ENCODE data around the gene SSNA1. TPM values are rescaled to one million over a fixed set of nuclear protein-coding genes. Genes with fewer than 3 reads are reported as not detected.

SSNA1 gene
- total RNA-seq, 4 donors from 2014 or later, result 67.1 to 124 (median 96.7) TPM

DNA sequence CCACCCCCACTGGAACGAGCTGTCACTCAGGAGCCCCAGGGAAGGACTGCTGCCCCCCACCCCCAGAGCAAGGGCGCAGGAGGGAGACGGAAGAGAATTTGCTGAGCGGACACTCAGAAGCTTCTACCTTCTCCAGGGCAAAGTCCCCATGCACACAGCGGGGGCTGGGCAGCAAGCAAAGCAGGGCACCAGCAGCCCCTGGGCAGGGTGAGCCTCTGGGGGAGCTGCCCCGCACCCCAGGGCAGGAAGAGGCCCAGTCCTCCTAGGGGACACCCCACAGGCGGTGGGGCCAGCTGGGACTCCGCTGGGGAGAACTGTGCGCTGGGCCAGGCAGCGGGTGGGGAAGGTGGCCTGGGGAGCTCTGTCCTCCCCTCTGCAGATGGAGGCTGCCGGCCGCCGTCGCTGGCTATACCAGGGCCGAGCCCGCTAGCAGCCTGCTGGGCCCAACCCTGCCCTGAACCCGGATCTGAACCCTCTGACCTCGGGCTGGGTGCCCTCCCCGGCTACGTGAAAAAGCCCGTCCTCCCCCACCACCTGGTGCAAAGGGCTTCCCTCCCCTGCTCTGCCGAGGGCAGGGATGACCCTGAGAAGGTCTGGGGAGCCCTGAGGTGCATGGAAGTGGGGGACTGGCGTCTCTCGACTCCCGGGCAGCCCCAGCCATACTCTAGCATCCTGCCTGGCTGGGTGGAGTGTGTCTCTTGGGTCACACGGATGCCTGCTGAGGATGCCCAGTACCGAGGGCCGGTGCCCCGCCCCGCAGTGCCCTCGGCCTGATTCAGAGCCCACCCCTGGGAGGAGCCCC is 41.6 kb downstream of the SSNA1 start:
- H3K9me3 ChIP-seq, result no peaks in the 10 kb centered on the region
- H3K36me3 ChIP-seq, result no peaks in the 10 kb centered on the region
- H3K27ac ChIP-seq, result no peak overlapping the region
- H3K4me1 ChIP-seq, result peaks cover 14 to 34% (median 19%) of the 10 kb centered on the region in 3 donors
- intact Hi-C loops (cut with DNase I), result loop anchor here (5.0 to 10.0 kb wide), 2 partner anchors 45 to 113 kb away; partner anchors contain the start of genes ANAPC2 and SSNA1
- H3K27me3 ChIP-seq, result peaks cover 0 to 81% (median 0%) of the 10 kb centered on the region in 4 donors
- H3K4me3 ChIP-seq, result no peak overlapping the region
- no peak for DNase-seq
- no peak for TF ChIP-seq POLR2A (IDR thresholded peaks at IDR 0.05)
- TF ChIP-seq, protein P1, sequence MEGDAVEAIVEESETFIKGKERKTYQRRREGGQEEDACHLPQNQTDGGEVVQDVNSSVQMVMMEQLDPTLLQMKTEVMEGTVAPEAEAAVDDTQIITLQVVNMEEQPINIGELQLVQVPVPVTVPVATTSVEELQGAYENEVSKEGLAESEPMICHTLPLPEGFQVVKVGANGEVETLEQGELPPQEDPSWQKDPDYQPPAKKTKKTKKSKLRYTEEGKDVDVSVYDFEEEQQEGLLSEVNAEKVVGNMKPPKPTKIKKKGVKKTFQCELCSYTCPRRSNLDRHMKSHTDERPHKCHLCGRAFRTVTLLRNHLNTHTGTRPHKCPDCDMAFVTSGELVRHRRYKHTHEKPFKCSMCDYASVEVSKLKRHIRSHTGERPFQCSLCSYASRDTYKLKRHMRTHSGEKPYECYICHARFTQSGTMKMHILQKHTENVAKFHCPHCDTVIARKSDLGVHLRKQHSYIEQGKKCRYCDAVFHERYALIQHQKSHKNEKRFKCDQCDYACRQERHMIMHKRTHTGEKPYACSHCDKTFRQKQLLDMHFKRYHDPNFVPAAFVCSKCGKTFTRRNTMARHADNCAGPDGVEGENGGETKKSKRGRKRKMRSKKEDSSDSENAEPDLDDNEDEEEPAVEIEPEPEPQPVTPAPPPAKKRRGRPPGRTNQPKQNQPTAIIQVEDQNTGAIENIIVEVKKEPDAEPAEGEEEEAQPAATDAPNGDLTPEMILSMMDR (IDR thresholded peaks at IDR 0.05), result no peak
- 44% methylated on average over 4 of the region's 31 CpGs; no CpG with 5 or more reads in 1 of the 2 donors for WGBS, 2 donors

DNA sequence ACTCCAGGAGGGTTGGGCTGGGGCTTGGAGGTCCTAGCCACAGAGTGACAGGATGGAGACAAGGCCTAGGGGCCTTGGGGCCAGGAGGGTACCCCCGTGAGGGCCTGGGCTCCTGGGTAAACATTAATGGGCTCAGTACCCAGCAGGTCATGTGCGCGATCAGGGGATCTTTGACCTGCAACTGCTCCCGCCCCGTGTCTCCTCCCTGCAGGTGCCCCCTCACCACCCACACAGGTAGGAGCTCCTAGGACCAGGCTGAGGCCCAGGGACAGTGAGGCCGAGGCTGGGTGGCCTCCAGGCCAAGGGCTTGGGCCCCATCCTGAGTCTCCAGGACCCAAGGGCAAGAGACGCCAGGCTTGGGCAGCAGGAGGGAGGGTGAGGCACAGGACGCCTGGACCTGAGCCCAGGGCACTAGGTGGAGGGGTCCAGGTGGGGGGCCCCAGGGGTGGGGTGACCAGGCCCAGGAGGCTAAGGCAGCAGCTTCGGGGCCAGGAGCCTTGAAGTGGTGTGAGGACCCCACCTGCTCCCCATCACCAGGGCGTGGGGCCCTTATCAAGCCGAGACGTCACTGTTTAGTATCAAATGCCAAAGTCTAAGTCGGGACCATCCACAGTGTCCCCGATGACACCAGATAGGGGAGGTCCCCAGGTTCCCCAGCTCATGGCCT is 42.4 kb downstream of the SSNA1 start, which contains the start of gene SLC34A3:
TSS of gene SLC34A3 (plus strand) at position 197 of the 667 bp plus-strand sequence. CDS start 802 bp downstream, outside the sequence.
- peaks cover 0 to 89% (median 0%) of the 10 kb centered on the region in 4 donors for H3K27me3 ChIP-seq
- peaks cover 15 to 32% (median 19%) of the 10 kb centered on the region in 3 donors for H3K4me1 ChIP-seq
- no peak for TF ChIP-seq POLR2A (IDR thresholded peaks at IDR 0.05)
- TF ChIP-seq, protein P1 (IDR thresholded peaks at IDR 0.05), result no peak
- no peak within 1 kb of the TSS for H3K4me3 ChIP-seq
- H3K27ac ChIP-seq, result no peak within 1 kb of the TSS
- H3K36me3 ChIP-seq, result no peaks in the 10 kb centered on the region
- no peak for DNase-seq
- no peaks in the 10 kb centered on the region for H3K9me3 ChIP-seq
- intact Hi-C loops (cut with DNase I), result loop anchor here (10.0 kb wide), 1 partner anchor 46 kb away; the partner anchor contains the start of genes ANAPC2 and SSNA1
- 90% methylated on average over 2 of the region's 14 CpGs; no CpG with 5 or more reads in 1 of the 2 donors for WGBS, 2 donors

DNA sequence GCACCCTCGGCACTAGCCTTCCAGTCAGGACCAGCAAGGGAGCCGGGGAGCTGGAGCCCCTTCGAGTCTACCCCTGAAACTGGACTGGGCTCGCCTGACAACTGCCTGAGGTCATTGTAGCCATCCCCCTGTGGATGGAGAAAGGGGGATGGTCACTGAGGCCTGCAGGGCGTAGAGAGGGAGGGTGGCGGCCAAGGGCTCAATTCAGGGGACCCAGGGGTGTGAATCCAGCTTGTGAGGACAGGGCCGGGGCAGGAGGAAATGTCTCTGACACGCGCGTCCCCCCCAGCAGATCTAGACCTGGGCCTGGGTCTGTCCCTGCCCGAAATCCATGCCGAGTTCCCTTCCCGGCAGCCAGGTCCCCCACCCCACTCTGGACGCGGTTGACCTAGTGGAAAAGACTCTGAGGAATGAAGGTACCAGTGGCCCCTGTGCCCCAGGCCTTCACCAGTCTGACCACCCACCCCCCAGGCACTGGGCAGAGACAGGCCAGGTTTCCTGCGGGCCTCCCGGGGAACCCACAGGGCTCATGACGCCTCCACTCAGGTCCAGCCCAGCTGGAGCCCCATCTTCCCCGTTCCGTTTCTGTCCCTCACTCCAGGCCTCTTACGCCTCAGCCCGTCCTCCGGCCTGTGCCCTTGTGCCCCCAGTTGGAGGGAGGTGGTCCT is 43.0 kb downstream of the SSNA1 start:
- intact Hi-C loops (cut with DNase I), result loop anchor here (10.0 kb wide), 1 partner anchor 47 kb away; the partner anchor contains the start of genes ANAPC2 and SSNA1
- peaks cover 19 to 32% (median 21%) of the 10 kb centered on the region in 3 donors for H3K4me1 ChIP-seq
- TF ChIP-seq, protein P1 (IDR thresholded peaks at IDR 0.05), result no peak
- TF ChIP-seq POLR2A (IDR thresholded peaks at IDR 0.05), result no peak
- no peak for DNase-seq
- H3K4me3 ChIP-seq, result no peak overlapping the region
- H3K36me3 ChIP-seq, result no peaks in the 10 kb centered on the region
- peaks cover 0 to 93% (median 0%) of the 10 kb centered on the region in 4 donors for H3K27me3 ChIP-seq
- WGBS, 2 donors, result 65 to 82% methylated on average over 4 to 11 of the region's 23 CpGs
- H3K9me3 ChIP-seq, result no peaks in the 10 kb centered on the region
- no peak overlapping the region for H3K27ac ChIP-seq

DNA sequence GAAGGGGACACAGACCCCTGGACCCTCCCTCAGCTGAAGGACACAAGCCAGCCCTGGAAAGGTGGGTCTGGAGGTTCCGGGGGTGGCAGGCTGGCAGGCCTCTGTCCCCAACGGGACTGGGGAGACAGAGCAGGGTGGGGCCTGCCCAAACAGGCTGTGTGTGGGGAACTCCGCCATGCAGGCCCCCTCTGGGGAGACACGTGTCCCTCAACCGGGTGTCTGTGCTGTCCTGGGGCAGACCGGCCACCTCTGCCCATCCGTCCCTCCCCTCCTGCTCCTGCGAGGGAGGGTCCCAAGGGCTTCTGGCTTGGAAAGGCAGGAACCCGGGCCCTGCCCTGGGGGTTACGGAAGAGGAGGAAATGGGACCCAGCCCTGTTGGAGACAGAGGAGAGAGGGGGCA is 43.6 kb downstream of the SSNA1 start:
- Histone ChIP-seq H3K4me1 (peaks cover 18 to 32% (median 22%) of the 10 kb centered on the region in 3 donors), H3K27ac (no peak overlapping the region), H3K27me3 (peaks cover 0 to 90% (median 0%) of the 10 kb centered on the region in 4 donors), H3K4me3 (no peak overlapping the region), H3K36me3 (no peaks in the 10 kb centered on the region), H3K9me3 (no peaks in the 10 kb centered on the region)
- WGBS, 2 donors, result no CpG with 5 or more reads among the region's 10 CpGs
- TF ChIP-seq, protein P1 (IDR thresholded peaks at IDR 0.05), result no peak
- TF ChIP-seq POLR2A (IDR thresholded peaks at IDR 0.05), result no peak
- no peak for DNase-seq
- intact Hi-C loops (cut with DNase I), result loop anchor here (10.0 kb wide), 1 partner anchor 47 kb away; the partner anchor contains the start of genes ANAPC2 and SSNA1

Data from esophagus squamous epithelium (tissue), 5 donors.